Measurements from ENCODE around the gene NAA16.

- TF ChIP-seq CTCF (conservative IDR thresholded peaks at IDR 0.05; ENCODE audit: low read depth, low read length), result no peak
- no peak for TF ChIP-seq EZH2 (IDR thresholded peaks at IDR 0.05; ENCODE audit: low read length, unreplicated experiment)
Measured at GRCh38 chr13:41268764-41269163, 42.3 kb upstream of the NAA16 start.
